ENCODE results near the gene TMEM121. TPM values are rescaled to one million over a fixed set of nuclear protein-coding genes. Genes with fewer than 3 reads are reported as not detected.

Gene TMEM121
- total RNA-seq, 4 donors from 2014 or later: 0.99 to 5.4 (median 4.0) TPM

GRCh38 chr14:105533391-105533790, 7.0 kb downstream of the TMEM121 start:
- H3K4me3 ChIP-seq (ENCODE audit: low read depth, poor library complexity, severe bottlenecking): no peak overlapping the region
- TF ChIP-seq CTCF (IDR thresholded peaks at IDR 0.05): no peak
- no peak for TF ChIP-seq POLR2A (IDR thresholded peaks at IDR 0.05)
- intact Hi-C loops (cut with DNase I; ENCODE audit: low total_unique reads): loop anchor here (10.0 kb wide), 1 partner anchor 339 kb away; no protein-coding TSS in a partner anchor
- no peak for DNase-seq (ENCODE audit: low spot score in 2 of 2)
- WGBS, 2 donors: 78 to 86% methylated on average over 7 to 9 of the region's 9 CpGs

- TF ChIP-seq CTCF (IDR thresholded peaks at IDR 0.05) (no peak), POLR2A (IDR thresholded peaks at IDR 0.05) (no peak)
- 58 to 74% methylated on average over 21 of the region's 21 CpGs for WGBS, 2 donors
- intact Hi-C loops (cut with DNase I; ENCODE audit: low total_unique reads): loop anchor here (10.0 kb wide), 1 partner anchor 339 kb away; no protein-coding TSS in a partner anchor
- no peak overlapping the region for H3K4me3 ChIP-seq (ENCODE audit: low read depth, poor library complexity, severe bottlenecking)
- no peak for DNase-seq (ENCODE audit: low spot score in 2 of 2)
Measured at GRCh38 chr14:105533811-105534498, 7.6 kb downstream of the TMEM121 start.

GRCh38 chr14:105534586-105534985, 8.2 kb downstream of the TMEM121 start:
- TF ChIP-seq CTCF (IDR thresholded peaks at IDR 0.05) (no peak), POLR2A (IDR thresholded peaks at IDR 0.05) (no peak)
- no peak for DNase-seq (ENCODE audit: low spot score in 2 of 2)
- H3K4me3 ChIP-seq (ENCODE audit: low read depth, poor library complexity, severe bottlenecking): no peak overlapping the region
- WGBS, 2 donors: 70 to 71% methylated on average over 13 of the region's 13 CpGs
- intact Hi-C loops (cut with DNase I; ENCODE audit: low total_unique reads): loop anchor here (10.0 kb wide), 1 partner anchor 340 kb away; no protein-coding TSS in a partner anchor

DNA sequence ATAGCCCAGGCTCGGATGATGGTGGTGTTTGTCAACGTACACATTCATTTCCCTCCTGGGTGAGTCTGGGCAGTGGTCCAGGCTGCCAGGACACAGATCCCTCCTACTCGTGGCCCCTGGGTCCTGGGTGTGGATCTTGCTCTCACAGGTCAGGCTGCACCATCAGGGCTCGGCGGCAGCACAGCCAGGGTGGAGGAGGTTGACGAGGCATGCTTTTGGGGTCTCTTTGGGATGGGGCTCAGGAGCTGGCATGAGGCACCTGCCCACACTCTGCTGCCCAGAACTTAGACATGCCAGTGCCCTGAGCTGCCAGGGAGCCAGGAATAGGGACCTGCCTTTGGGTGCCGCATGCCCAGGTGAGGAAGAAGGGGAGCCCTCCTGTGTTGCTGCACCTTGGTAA, 9.7 kb downstream of the TMEM121 start:
- intact Hi-C loops (cut with DNase I; ENCODE audit: low total_unique reads): loop anchor here (10.0 kb wide), 1 partner anchor 341 kb away; no protein-coding TSS in a partner anchor
- no peak for DNase-seq (ENCODE audit: low spot score in 2 of 2)
- TF ChIP-seq CTCF (IDR thresholded peaks at IDR 0.05) (no peak), POLR2A (IDR thresholded peaks at IDR 0.05) (no peak)
- 76 to 84% methylated on average over 7 of the region's 7 CpGs for WGBS, 2 donors
- H3K4me3 ChIP-seq (ENCODE audit: low read depth, poor library complexity, severe bottlenecking): no peak overlapping the region

- intact Hi-C loops (cut with DNase I; ENCODE audit: low total_unique reads): loop anchor here (10.0 kb wide), 1 partner anchor 342 kb away; no protein-coding TSS in a partner anchor
- TF ChIP-seq POLR2A (IDR thresholded peaks at IDR 0.05) (no peak), CTCF (IDR thresholded peaks at IDR 0.05) (no peak)
- DNase-seq (ENCODE audit: low spot score in 2 of 2): no peak
- WGBS, 2 donors: 72 to 76% methylated on average over 33 to 34 of the region's 34 CpGs
- H3K4me3 ChIP-seq (ENCODE audit: low read depth, poor library complexity, severe bottlenecking): no peak overlapping the region
Measured at GRCh38 chr14:105536691-105537579, 10.6 kb downstream of the TMEM121 start.
